GM21526 (cell line): ENCODE measurements around the gene PPP1R12B.
A peak's percentile ranks its signal among the peaks of the same experiment; 100 is the strongest.

Source experiments
- ATAC-seq: cut with Tn5 transposase; IDR thresholded peaks from one replicate; pipeline ENCODE4 v1.9.1; 2021; ENCODE audit warnings: moderate library complexity; ENCODE audit not compliant: unreplicated experiment, low FRiP score

Gene PPP1R12B

GRCh38 chr1:202348509-202349205 is at the start of gene PPP1R12B:
PPP1R12B (plus strand) TSS chr1:202348699; CDS start chr1:202348852, 153 bp downstream.
- peak; percentile 95 for ATAC-seq

DNA sequence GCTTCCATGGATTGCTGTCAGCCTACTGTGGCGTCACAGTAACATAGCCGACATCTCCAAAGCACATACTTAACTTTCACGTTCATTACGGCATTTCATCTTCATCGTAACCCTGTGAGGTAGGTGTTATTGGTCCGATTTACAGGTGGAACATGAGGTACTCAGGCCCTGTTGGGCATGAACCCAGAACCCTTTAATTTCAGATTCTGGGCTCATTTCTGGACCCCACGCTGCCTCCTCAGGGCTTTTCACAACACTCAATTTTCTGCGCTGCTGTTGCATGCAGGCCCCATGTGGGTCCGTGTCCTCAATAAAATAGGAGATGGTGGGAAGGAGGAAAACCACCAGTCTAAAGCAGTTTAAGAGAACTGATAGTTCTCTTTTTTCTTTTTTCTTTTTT is 46.3 kb upstream of the PPP1R12B start:
- ATAC-seq = no peak

- no peak for ATAC-seq
Measured at GRCh38 chr1:202304375-202304774, 44.1 kb upstream of the PPP1R12B start.

- ATAC-seq = no peak
Measured at GRCh38 chr1:202305168-202305567, 43.3 kb upstream of the PPP1R12B start.

- no peak for ATAC-seq
Measured at GRCh38 chr1:202306535-202307345, 41.8 kb upstream of the PPP1R12B start.

DNA sequence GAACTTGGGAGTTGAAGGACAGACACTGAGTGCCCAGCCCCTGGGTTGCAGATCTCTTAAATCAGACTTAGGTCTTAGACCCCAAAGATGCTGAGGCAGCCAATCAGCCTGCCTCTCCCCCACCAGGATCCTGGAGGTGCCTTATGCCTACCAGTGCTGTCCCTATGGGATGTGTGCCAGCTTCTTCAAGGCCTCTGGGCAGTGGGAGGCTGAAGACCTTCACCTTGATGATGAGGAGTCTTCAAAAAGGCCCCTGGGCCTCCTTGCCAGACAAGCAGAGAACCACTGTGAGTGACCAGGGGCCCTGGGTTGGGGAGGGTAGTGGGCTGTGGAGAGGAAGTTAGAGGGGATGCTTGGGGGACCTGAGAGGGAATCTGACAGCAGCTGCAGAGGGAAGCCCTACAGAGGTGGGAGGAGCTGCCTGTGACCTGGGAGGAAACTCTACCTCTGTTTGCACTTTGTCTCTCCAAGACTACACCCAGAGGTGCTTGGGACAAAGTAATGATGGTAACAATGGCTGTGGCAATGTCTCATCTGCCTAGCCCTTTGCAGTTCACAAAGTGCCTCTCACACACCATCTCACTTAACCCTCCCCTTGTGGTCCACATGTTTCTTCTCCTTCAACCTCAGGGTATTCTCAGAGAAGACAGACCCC is 38.3 kb upstream of the PPP1R12B start:
- ATAC-seq = no peak

GRCh38 chr1:202310746-202311145 is 37.8 kb upstream of the PPP1R12B start:
- no peak for ATAC-seq

DNA sequence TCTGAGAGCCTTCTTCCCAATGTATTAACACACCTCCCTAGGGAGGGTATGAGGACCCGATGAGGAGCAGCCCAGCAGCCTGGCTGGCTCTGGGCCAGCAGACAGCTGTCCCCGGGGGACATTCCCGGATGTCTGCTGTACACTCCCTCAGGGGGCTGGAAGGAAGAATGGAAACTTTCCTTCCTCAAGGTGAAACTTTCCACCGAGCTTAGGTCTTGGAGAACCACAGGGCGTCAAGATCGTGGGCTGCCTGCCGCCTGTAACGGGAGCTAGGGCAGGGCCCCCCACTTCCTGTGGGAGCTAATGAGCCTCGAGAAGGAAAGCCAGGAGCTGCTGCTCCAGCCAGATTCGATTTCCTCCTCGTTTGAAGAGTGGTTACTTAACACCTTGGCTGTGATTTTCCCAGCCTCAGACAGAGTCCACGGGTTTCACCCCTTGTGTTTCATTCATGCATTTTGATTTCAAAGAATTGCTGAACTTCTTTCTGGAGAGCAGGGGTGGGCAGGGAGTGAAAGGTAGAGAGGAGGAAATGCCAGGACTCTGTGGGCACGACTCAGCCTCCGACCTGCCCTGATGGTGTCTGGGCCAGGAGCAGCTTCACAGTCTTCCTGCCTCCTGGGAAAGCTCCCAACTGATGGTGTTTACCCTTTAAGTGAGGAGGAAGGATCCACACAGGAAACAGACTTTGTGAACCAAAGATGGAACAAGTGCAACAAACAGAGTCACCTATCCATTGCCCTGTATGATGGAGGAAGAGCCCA is 36.4 kb upstream of the PPP1R12B start:
- ATAC-seq = no peak

GRCh38 chr1:202315576-202316168 is 32.8 kb upstream of the PPP1R12B start:
- ATAC-seq = no peak

- no peak for ATAC-seq
Measured at GRCh38 chr1:202316186-202316585, 32.3 kb upstream of the PPP1R12B start.

GRCh38 chr1:202317941-202318925 is 30.3 kb upstream of the PPP1R12B start:
- no peak for ATAC-seq

GRCh38 chr1:202319381-202320080 is 29.0 kb upstream of the PPP1R12B start:
- no peak for ATAC-seq

DNA sequence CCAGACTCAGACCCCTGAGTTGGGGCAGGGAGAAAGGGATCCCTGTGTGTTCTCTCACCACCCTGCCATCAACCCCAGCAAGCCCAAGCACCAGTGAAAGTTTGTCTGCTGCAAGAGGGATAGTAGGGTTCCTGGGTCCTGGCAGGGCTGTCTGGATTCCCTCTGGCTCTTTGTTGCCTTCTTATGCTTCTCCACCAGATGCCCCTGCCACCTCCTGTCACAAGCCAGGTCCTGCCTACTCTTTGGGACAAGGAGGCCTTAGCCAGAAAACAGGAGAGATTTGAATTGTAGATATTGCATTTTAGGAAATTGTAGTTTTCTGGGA is 28.5 kb upstream of the PPP1R12B start:
- no peak for ATAC-seq

- no peak for ATAC-seq
Measured at GRCh38 chr1:202323731-202324130, 24.8 kb upstream of the PPP1R12B start.

DNA sequence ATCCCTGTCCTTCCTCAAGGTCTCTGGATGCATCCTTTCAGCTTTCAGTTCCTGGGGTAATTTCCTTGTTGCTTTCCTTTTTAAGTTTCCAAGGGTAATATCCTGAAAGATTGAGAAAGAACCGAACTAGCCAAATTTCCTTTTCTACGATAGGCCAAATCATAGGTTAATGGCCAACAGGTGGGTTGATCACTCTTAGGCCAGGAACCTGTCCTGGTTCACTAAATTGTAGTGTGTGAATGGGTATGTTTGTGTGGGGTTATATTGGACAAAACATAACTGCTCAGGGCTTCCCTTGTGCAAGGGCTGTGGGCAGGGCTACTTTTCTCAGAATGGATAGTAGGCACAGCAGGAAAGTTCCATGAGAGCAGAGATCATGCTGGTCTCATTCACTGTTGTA is 23.9 kb upstream of the PPP1R12B start:
- ATAC-seq = no peak

DNA sequence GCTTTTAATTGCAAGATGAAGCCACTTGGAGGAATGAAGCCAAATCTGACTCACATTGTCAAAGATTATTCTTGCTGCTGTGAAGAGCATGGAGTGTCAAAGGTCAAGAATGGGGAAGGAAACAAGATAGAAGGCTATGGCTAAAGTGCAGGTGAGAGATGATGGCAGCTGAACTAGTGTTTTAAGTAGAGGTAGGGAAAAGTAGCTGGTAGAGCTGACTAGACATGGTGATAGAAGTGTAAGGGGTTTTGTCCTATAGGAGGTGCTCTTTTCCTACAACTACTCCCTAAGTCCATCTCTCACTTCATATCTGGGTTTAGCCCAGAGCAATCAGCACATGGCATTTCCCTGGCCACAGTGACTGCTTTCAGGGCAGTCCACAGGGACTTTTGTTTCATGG is 18.6 kb upstream of the PPP1R12B start:
- ATAC-seq = no peak

- ATAC-seq = no peak
Measured at GRCh38 chr1:202333861-202334260, 14.6 kb upstream of the PPP1R12B start.

GRCh38 chr1:202343652-202344349 is 4.7 kb upstream of the PPP1R12B start:
- no peak for ATAC-seq
